ENCODE data around the gene ARFGAP1. TPM values are rescaled to one million over a fixed set of nuclear protein-coding genes. Genes with fewer than 3 reads are reported as not detected.

ARFGAP1 gene
- total RNA-seq, result 128 and 132 TPM in 2 replicates
- long read RNA-seq, partial matches to known transcripts, result 0 of 4 reads
- long read RNA-seq, other reads (novel, unspliced or antisense), result 3 of 4 reads

DNA sequence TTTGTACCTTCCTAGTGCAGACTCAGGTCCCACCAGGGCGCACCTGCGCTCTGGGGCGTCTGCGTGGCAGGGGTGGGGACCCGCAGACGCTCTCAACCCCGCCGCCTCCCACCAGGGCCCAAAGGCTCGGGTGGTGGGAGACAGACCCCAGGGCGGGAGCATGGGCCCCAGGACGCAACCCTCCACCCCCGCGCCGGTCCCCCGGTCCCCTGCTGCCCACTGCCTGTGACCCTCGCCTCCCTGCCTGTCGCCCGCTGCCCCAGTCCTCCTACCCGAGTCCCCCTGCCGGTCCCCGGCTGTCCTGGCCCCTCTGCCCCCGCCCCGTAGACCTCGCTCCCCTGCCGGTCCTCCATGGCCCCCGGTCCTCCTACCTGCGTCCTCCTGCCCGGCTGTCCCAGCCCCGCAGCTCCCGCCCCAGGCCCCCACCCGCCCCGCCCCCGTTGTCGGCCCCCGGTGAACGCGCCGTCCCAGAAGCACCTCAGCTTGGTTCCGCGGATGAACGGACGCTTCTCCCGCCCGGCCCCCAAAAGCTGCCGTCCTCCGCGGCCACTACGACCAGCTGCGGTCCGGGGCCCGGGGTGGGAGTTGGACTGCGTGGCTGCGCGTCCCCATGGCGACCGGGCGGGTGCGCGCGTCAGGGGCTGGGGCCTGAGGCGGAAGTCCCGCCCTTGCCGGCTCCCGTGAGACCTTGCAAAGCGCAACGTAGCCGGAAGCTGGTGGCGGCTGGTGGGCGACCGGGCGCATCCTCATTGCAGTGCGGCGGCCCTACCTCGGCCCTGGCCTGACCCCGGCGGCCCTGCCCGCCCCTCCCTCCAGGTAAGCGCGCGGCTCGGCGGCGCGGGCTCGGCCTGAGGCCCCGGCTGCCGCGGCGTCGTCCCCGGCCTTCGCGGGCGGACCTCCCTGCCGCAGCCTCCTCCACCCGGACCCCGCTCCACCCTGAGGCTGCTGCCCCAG lies at the start of gene ARFGAP1:
Gene ARFGAP1, plus strand, starts transcription at position 709 of the 954 bp plus-strand sequence. CDS start 2,768 bp downstream, outside the sequence.
- no peaks in the 10 kb centered on the region for H3K27me3 Mint-ChIP-seq (ENCODE audit: low read depth)
- H3K9me3 Mint-ChIP-seq, result no peaks in the 10 kb centered on the region
- peak within 1 kb of the TSS; percentile 66 for H3K27ac Mint-ChIP-seq (ENCODE audit: unreplicated experiment)
- peak within 1 kb of the TSS; percentile 92 for H3K4me3 Mint-ChIP-seq
- TF ChIP-seq, protein P1, sequence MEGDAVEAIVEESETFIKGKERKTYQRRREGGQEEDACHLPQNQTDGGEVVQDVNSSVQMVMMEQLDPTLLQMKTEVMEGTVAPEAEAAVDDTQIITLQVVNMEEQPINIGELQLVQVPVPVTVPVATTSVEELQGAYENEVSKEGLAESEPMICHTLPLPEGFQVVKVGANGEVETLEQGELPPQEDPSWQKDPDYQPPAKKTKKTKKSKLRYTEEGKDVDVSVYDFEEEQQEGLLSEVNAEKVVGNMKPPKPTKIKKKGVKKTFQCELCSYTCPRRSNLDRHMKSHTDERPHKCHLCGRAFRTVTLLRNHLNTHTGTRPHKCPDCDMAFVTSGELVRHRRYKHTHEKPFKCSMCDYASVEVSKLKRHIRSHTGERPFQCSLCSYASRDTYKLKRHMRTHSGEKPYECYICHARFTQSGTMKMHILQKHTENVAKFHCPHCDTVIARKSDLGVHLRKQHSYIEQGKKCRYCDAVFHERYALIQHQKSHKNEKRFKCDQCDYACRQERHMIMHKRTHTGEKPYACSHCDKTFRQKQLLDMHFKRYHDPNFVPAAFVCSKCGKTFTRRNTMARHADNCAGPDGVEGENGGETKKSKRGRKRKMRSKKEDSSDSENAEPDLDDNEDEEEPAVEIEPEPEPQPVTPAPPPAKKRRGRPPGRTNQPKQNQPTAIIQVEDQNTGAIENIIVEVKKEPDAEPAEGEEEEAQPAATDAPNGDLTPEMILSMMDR (conservative IDR thresholded peaks at IDR 0.05), result no peak
- peaks cover 26% of the 10 kb centered on the region for H3K4me1 Mint-ChIP-seq
- H3K36me3 Mint-ChIP-seq (ENCODE audit: low read depth), result no peaks in the 10 kb centered on the region
- DNase-seq (ENCODE audit: low read depth, low spot score), result peak; percentile 88

DNA sequence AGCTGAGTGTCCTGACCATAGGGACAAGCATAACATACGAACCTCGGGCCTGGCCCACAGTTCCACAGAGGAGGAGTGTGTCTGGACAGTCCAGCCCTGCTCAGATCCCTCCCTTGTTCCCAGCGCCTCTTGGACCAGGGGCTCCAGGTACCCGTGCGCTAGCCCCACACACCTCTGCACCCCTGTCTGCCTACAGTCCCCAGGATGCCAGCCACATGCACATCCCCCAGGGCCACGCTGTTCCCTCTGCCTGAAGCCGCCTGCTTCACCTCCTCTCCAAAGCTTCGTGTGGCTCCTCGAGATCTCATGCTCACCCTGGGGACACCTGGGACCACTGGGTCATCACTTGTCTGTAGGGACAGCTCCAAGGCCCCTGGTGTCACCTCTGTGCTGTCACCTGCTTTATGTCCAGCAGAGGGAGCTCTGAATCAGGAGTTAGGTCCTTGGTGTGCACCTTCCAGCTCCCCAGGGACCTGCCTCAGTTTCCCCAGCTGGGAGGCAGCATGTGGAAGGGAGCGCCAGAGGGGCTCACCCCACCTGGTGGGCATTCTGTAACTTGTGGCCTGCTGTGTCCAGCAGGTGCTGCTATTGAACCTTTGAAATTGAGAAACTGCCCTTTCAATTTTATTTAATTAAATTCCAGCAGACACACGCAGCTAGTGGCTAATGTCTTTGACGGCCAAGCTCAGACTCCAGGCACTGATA lies 49.3 kb upstream of the ARFGAP1 start:
- no peak overlapping the region for H3K27ac Mint-ChIP-seq (ENCODE audit: unreplicated experiment)
- H3K36me3 Mint-ChIP-seq (ENCODE audit: low read depth), result no peaks in the 10 kb centered on the region
- TF ChIP-seq, protein P1 (conservative IDR thresholded peaks at IDR 0.05), result peak; percentile 86
- H3K4me3 Mint-ChIP-seq, result no peak overlapping the region
- H3K9me3 Mint-ChIP-seq, result no peaks in the 10 kb centered on the region
- peaks cover 17% of the 10 kb centered on the region for H3K27me3 Mint-ChIP-seq (ENCODE audit: low read depth)
- DNase-seq (ENCODE audit: low read depth, low spot score), result peak; percentile 56
- peaks cover 10% of the 10 kb centered on the region for H3K4me1 Mint-ChIP-seq

DNA sequence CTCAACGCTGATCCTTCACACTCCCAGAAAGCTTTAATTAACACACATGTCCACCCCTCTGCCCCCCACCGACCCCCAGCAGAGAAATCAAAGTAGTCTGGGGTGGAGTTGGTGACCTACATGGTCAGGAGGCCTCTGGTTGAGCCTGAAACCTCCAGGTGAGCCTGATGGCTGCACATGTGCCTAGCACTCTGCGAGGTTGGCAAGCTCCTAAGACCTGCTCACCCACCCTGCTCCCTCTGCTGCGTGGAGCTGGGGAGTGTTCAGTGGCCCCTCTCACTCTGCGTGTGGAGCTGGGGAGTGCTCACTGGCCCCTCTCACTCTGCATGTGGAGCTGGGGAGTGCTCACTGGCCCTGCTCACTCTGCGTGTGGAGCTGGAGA lies 48.8 kb upstream of the ARFGAP1 start:
- H3K9me3 Mint-ChIP-seq, result no peaks in the 10 kb centered on the region
- H3K27ac Mint-ChIP-seq (ENCODE audit: unreplicated experiment), result no peak overlapping the region
- H3K36me3 Mint-ChIP-seq (ENCODE audit: low read depth), result no peaks in the 10 kb centered on the region

DNA sequence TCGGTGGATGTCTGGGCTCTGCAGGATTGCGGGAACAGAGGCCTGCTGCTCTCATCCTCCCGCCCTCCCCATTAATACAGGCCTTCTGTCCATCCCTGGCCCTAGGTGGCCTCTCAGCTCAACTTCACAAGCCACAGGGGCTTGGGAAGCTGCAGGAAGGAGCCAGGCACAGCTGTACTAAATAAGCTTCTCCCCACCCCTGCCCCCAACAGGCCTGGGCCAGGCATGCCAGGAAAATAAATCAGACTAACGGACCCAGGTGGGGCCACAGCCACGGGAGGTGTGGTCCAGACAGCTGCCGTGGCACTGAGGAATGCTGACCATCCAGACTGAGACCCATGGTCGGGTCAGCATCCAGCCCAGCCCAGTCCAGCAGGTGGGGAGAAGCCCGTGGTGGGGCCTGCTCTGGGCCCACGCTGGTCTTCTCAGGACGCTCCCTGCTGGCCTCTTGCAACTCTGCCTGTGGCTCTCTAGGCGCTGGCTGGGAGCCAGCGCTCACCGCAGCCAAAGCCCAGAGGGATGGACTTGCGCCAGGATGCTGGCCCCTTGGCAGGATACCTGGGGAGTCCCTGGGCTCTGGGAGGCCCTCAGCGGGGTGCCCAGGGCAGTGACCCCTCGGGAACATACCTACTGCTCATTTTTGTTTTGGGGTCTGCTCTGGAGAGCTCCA lies 48.1 kb upstream of the ARFGAP1 start:
- DNase-seq (ENCODE audit: low read depth, low spot score), result no peak
- peaks cover 17% of the 10 kb centered on the region for H3K27me3 Mint-ChIP-seq (ENCODE audit: low read depth)
- H3K4me3 Mint-ChIP-seq, result no peak overlapping the region
- TF ChIP-seq, protein P1 (conservative IDR thresholded peaks at IDR 0.05), result peak; percentile 29
- H3K4me1 Mint-ChIP-seq, result peaks cover 19% of the 10 kb centered on the region
- H3K27ac Mint-ChIP-seq (ENCODE audit: unreplicated experiment), result no peak overlapping the region
- H3K9me3 Mint-ChIP-seq, result no peaks in the 10 kb centered on the region
- H3K36me3 Mint-ChIP-seq (ENCODE audit: low read depth), result no peaks in the 10 kb centered on the region

More for the DNA sequence above, 48.8 kb upstream of the ARFGAP1 start:
- Mint-ChIP-seq H3K4me1 (peaks cover 12% of the 10 kb centered on the region), H3K27me3 (ENCODE audit: low read depth) (peaks cover 17% of the 10 kb centered on the region), H3K4me3 (no peak overlapping the region)
- DNase-seq (ENCODE audit: low read depth, low spot score), result no peak
- TF ChIP-seq, protein P1 (conservative IDR thresholded peaks at IDR 0.05), result no peak

DNA sequence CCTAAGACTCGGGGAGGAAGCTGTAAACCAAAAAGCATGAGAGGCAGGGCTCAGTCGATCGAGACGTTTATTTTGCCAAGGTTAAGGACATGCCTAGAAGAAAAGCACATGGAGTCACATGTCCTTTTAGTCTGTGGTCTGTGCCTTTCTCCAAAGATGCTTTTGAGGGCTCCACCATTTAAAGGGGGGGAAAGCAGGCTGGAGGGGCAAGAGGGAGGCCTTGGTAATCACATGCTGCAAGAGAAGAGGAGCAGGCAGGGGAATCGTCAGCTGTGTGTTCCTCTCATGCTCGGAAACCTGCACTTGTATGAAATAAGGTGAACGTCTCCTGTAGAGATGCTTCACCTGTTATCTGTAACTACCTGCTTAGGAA lies 47.5 kb upstream of the ARFGAP1 start:
- Mint-ChIP-seq H3K9me3 (no peaks in the 10 kb centered on the region), H3K27ac (ENCODE audit: unreplicated experiment) (no peak overlapping the region), H3K4me3 (no peak overlapping the region), H3K4me1 (peaks cover 24% of the 10 kb centered on the region), H3K36me3 (ENCODE audit: low read depth) (no peaks in the 10 kb centered on the region), H3K27me3 (ENCODE audit: low read depth) (peaks cover 15% of the 10 kb centered on the region)
- TF ChIP-seq, protein P1 (conservative IDR thresholded peaks at IDR 0.05), result no peak
- no peak for DNase-seq (ENCODE audit: low read depth, low spot score)
